Kidney glomerular epithelial cell (primary cell): ENCODE data around the gene TRIM44.

Experiments used
- DNase-seq: peaks from one replicate; lab custom pipeline; 2025; lab: John Stamatoyannopoulos, UW

TRIM44 gene

DNA sequence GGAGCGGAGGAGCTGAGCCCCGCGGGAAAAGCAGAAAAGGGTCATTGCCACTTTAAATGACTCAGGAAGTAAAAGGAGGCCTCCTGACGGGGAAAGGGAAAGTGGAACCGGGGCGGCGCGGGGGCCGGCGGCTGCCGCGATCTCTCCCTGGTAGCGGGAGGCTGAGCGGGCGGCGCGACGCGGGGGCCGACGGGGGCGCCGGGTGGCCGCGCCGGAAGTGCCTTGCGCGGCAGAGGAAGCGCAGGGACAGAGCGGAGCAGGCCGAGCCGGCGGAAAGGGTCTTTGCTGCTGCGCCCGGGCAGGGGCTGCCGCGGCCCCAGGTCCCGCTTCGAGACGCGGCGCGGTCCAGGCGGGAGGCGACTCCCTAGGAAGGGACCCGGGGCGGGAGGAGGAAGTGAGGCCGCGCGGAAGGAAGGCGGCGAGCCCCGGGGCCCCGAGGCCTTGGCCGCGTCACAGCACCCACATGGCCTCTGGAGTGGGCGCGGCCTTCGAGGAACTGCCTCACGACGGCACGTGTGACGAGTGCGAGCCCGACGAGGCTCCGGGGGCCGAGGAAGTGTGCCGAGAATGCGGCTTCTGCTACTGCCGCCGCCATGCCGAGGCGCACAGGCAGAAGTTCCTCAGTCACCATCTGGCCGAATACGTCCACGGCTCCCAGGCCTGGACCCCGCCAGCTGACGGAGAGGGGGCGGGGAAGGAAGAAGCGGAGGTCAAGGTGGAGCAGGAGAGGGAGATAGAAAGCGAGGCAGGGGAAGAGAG is at the start of gene TRIM44:
TRIM44 (plus strand) TSS at position 127 of the 759 bp plus-strand sequence; CDS start at position 464, 337 bp downstream.
- peak; percentile 77 for DNase-seq

GRCh38 chr11:35614939-35615569 is 47.5 kb upstream of the TRIM44 start:
- DNase-seq: no peak

DNA sequence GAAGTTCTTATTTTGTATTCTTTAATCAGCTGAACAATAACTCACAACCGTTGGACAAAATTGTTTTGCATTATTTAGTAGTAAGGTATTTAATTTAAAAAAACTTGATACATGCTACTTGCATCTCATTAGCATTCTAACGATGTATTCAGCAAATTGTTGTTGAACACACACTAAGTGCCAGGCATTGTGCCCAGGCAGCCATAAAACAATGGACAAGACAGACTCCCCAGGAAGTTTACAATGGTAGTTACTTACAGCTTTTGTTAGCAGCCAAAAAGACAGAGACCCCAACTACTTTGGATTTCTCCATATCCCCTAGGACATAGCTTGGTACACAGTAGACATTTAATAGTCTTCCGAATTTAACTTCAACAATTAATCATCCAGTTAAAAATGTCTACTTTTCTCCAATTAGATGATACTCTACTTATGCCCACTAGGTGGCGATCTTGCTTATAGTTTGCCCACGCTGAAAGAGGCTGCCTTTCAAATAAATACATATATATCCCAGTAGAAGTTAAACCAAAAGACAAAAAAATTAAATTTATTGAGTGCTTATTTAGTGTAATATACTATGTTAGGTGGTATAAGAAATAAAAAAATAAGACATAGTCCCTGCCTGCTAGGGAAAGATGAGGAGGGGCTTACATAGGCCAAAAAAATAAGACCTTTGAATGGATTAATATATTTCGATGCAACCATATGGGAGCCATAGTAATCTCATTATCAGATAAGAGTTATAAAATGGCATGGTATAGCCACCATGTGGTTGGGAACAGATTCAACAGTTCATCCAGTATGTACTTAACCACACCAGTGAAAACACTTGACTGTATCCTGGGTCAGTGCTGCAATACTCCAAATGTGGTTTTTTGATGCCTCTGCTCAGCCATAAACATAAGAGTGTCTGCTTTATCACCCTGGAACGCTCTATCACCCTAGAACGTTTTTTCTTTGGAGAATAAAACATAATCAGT is 46.4 kb upstream of the TRIM44 start:
- peak; percentile 60 for DNase-seq

DNA sequence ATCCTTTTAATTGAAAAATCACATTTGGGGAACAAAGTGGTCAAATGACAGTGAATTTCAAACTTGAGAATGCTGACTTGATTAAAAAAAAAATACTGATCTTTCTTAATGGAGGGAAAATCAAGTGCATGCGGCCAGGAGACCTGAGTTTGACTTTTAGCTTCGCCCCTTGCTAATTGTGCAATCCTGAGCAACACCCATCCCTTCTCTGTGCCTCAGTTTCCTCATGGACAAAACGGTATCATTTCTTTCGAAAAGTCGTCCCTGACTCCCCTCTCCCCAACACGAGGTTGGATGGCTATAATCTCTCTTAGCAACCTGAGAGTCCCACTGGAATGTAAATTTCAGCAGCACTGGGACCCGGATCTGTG is 45.3 kb upstream of the TRIM44 start:
- DNase-seq: no peak

DNA sequence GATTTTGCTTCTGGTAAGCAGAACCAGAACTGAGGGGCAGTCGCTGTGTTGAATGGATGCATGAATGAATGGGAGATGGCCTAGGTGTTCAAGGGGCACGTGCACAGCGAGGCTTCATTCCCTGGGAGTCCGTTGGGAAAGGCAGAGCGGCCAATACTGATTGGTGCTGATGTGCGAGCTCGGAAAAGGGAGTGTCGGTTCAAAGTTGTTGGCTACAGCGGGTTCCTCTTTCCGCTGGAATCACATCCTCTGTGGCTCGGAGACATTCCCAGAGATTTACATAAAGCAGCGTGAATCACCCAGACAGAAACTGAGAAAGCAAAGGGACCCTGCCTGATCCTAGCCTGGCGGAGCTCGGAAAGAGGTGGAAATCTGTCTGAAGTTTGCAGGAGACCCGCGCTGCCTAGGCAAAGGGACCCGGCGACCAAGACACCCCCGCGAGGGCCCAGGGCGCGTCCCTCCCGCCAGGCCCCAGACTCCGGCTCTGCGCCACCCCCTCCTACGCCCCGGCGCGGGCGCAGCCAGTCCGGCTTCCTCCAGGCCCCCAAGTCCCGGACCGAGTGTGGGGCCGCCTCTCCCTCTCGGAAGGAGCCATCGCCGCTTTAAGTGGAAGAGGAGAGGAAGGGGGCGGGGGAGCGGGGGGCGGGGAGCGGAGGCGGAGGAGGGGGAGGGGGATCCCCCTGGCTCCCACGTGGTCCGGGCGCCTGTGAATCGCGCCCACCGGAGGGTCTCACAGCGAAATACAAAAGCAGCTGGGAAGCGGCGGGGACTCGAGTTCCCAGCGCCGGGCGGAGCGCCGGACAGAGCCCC is 44.7 kb upstream of the TRIM44 start, which contains the start of gene FJX1:
FJX1 (plus strand) TSS at position 774 of the 810 bp plus-strand sequence. CDS start 177 bp downstream, outside the sequence.
- DNase-seq: peak; percentile 75

DNA sequence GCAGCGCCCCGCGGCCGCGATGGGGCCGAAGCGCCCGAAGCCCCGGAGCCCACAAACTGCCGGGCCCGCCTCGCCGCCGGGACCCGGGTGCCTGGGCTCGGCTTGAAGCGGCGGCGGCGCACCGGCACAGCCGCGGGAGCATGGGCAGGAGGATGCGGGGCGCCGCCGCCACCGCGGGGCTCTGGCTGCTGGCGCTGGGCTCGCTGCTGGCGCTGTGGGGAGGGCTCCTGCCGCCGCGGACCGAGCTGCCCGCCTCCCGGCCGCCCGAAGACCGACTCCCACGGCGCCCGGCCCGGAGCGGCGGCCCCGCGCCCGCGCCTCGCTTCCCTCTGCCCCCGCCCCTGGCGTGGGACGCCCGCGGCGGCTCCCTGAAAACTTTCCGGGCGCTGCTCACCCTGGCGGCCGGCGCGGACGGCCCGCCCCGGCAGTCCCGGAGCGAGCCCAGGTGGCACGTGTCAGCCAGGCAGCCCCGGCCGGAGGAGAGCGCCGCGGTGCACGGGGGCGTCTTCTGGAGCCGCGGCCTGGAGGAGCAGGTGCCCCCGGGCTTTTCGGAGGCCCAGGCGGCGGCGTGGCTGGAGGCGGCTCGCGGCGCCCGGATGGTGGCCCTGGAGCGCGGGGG is 44.0 kb upstream of the TRIM44 start:
- DNase-seq: no peak

DNA sequence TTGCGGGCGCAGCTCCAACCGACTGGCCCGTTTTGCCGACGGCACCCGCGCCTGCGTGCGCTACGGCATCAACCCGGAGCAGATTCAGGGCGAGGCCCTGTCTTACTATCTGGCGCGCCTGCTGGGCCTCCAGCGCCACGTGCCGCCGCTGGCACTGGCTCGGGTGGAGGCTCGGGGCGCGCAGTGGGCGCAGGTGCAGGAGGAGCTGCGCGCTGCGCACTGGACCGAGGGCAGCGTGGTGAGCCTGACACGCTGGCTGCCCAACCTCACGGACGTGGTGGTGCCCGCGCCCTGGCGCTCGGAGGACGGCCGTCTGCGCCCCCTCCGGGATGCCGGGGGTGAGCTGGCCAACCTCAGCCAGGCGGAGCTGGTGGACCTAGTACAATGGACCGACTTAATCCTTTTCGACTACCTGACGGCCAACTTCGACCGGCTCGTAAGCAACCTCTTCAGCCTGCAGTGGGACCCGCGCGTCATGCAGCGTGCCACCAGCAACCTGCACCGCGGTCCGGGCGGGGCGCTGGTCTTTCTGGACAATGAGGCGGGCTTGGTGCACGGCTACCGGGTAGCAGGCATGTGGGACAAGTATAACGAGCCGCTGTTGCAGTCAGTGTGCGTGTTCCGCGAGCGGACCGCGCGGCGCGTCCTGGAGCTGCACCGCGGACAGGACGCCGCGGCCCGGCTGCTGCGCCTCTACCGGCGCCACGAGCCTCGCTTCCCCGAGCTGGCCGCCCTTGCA is 43.3 kb upstream of the TRIM44 start:
- DNase-seq: no peak

DNA sequence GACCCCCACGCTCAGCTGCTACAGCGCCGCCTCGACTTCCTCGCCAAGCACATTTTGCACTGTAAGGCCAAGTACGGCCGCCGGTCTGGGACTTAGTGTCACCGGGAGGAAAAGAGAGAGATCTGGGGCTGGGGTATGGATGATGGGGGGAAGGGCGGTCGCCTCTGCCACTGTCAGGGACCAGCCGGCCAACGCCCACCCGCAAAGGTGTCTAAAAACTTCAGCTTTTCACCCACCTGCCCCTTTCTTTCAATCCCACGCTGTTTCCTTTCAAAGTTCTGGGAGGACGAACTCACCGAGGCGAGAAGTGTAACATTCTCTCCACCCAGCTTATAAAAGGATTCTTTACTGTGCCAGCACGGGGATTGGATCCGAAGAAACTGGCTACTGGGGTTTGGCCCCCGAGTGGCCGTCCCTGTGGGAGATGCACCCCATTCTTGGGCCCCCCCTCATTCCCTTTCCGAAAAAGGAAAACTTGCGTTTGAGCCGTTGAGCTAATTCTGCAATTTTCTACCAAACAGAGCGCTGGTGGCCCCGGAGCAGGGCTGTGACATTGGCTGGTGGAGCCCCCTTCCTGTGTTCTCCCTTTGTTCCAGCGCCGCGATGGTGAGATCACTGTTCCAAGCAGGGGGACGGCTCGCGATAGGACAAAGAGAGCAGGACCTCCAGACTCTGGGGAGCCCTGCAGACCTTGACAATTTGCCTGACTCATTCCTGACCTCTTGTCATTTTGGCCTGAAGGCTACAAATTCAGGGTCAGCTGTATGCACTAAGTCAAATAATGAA is 42.5 kb upstream of the TRIM44 start:
- no peak for DNase-seq

DNA sequence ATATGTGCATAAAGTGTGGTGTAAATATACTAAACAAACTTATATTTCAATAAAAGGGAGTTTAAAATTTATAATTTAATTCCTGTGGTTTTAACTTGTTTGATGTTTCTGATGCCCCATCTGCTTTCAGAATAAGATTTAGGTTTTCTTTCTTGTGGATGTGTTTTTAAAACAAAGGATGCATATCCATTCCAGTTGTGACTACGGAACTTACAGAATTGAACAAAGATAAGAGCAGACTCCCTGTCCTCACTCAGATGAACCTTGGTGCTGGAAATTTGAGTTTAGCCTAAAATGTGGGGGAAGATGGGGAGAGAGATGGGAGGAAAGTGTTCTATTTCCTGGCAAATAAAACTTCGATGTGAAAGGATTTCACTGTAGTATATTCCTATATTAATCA is 41.8 kb upstream of the TRIM44 start:
- no peak for DNase-seq

GRCh38 chr11:35621620-35622019 is 41.0 kb upstream of the TRIM44 start:
- no peak for DNase-seq

GRCh38 chr11:35622070-35622469 is 40.5 kb upstream of the TRIM44 start:
- DNase-seq: peak; percentile 83

DNA sequence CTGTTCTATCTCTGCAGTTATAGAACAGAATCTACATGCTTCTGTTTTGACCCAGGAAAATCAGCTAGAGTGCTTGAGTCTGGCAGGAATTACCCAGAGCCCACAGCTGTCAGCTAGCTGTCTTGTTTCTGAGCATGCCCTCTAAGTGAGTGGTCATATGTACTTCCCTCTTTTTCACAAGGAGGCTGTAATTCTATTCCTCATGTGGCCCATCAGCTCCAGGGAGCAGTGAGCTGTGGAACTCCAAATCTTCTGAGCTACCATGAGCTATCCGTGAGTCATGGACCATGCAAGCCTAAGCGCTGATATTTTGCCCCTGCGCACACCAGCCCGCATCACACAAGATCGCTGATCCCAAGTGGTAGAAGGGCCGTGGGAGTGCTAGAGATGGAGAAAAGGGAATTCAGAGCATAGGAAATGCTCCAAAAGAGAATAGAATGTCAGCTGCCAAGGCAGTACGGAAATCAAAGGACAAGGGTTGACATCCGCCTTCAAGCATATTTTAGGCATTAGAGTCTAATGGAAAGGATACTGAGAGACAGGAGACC is 38.9 kb upstream of the TRIM44 start:
- peak; percentile 37 for DNase-seq

DNA sequence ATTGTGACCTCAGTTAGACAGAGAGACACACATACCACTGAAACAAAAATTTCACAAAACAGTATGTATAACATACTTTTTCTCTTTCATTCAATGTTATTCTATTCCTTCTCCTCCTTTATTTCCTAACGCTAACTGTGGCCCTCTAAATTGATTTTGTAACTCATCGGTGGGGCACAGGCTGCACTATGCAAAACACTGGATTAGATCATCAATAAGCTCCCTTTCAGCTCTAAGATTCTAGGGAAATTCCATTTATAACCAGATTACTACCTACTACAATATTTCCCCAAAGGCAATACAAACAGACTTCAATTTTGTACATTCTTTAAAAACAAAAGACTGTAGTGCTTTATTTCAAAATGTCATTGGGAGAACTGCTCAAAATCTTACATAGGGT is 38.3 kb upstream of the TRIM44 start:
- DNase-seq: no peak

GRCh38 chr11:35624781-35625180 is 37.8 kb upstream of the TRIM44 start:
- DNase-seq: no peak

DNA sequence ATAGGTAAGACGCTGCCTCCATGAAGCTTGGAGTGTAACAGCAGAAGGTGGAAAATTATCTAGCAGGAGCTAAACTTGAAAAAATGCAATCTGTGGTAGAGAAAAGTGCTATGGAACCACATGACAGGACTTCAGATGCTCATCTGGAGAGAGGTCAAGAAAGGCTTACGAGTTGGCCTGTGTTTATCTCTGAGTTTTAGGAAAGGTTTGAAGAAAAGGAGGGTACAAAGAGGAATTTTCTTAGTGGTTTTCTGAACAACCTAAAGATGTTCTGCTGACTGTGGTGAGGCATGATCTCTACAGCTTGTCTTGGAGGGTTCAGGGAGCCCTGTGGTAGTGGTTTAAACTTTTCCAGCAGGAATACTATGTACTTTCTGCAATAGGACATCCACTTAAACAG is 36.1 kb upstream of the TRIM44 start:
- no peak for DNase-seq

DNA sequence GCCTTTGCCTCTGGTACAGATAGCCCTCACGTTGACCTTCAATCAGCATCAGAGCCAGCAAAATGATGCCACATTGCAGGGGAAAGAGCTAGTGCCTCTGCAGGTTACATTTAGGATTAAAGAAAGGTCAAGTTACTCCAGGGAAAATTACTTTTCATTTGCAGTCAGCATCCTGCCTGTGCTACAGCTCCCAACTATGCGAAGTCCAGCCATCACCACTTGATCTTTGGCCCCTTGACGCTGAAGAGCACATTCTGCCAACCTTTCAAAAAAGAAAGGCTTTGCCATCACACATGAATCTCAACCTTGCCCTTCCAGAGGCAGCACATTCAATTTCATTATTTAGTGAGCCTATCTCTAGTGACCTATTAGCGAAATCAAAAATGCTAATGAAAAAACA is 33.1 kb upstream of the TRIM44 start:
- no peak for DNase-seq

- peak; percentile 95 for DNase-seq
Measured at GRCh38 chr11:35629914-35630313, 32.7 kb upstream of the TRIM44 start.

DNA sequence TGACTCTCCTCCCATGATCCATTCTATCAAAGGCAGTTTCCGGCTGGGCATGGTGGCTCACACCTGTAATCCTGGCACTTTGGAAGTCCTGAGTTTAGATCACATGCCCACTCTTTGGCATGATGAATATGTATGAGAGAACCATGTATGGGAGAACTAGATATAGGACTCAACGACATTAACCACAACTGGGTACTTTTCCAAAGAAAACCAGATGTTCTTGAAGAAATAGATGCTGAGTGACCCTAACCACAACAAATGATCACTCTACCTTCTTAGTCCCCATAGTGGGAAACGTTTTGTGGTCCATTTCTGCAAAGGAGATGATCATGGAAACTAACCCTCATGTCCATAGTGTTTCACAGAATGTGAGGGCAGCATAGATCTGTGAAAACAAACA is 30.7 kb upstream of the TRIM44 start:
- DNase-seq: no peak

DNA sequence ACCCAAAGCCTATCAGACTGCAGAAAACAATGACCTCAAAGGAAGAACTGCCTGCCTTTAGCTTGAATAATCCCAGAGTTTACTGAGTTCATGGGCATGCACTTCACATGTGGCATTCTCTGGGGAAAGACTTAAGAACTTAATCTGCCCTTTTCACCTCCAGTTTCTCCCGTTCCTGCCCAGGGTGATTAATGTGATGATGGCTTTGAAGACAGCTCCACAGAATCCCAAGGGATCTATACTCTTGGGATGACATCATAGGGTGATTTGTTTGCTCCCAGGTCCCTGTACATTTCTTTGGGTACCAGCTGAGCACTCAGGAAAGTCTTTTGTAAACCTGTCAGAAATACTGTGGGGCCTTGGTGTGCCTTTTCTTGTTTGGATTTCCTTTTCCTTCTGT is 30.3 kb upstream of the TRIM44 start:
- DNase-seq: no peak
